Prostate gland (tissue), 2 donors: ENCODE measurements around the gene CPLX1.

ENCODE experiments used
- POLR2A ChIP-seq: fragments of 450-650 bp; IDR thresholded peaks from one replicate; pipeline ENCODE4 v1.6.1; 2016; ENCODE audit warnings: antibody characterized with exemption, mild to moderate bottlenecking
- POLR2AphosphoS5 ChIP-seq: sonication (generic); formaldehyde crosslinking; IDR thresholded peaks from one replicate; pipeline ENCODE4 v1.6.1; 2017; ENCODE audit warnings: antibody characterized with exemption
- TF ChIP-seq, protein P1 (sequence below), 4 experiments: fragments of 200-600 bp in 2 of 4; fragments of 450-650 bp in 2 of 4; sonication (generic) in 2 of 4; IDR thresholded peaks; 1 replicate in 3 of 4; 2 replicates in 1 of 4; pipeline ENCODE4 v1.5.1; 2016 to 2019; ENCODE audit warnings: antibody characterized with exemption in 4 of 4, mild to moderate bottlenecking in 2 of 4, moderate library complexity in 2 of 4

GRCh38 chr4:833156-833555 lies 7.2 kb upstream of the CPLX1 start:
- TF ChIP-seq POLR2A (no peak), POLR2AphosphoS5 (no peak)
- TF ChIP-seq, protein P1, sequence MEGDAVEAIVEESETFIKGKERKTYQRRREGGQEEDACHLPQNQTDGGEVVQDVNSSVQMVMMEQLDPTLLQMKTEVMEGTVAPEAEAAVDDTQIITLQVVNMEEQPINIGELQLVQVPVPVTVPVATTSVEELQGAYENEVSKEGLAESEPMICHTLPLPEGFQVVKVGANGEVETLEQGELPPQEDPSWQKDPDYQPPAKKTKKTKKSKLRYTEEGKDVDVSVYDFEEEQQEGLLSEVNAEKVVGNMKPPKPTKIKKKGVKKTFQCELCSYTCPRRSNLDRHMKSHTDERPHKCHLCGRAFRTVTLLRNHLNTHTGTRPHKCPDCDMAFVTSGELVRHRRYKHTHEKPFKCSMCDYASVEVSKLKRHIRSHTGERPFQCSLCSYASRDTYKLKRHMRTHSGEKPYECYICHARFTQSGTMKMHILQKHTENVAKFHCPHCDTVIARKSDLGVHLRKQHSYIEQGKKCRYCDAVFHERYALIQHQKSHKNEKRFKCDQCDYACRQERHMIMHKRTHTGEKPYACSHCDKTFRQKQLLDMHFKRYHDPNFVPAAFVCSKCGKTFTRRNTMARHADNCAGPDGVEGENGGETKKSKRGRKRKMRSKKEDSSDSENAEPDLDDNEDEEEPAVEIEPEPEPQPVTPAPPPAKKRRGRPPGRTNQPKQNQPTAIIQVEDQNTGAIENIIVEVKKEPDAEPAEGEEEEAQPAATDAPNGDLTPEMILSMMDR (IDR thresholded peaks at IDR 0.05), result no peak
